Calu3 (cell line): ENCODE measurements around the gene TNFAIP8L3. TPM values are rescaled to one million over a fixed set of nuclear protein-coding genes. Genes with fewer than 3 reads are reported as not detected.
A peak's percentile ranks its signal among the peaks of the same experiment; 100 is the strongest.

Experiments
- BruUV-seq: library from RNA; stranded (reverse); fragments of 400-500 nt; replicated peaks from 2 replicates; lab custom pipeline; 2021; lab: Mats Ljungman, UMichigan
- CTCF ChIA-PET: fragments of 300-600 bp; sonication (Branson Sonifier 250); formaldehyde crosslinking; loops from one replicate; lab custom pipeline; 2022; ENCODE audit warnings: antibody characterized with exemption; lab: Charles Lee
- DNase-seq: peaks from one replicate; pipeline ENCODE4 v3.0.0; 2022
- H3K27ac Mint-ChIP-seq: one replicate; pipeline ENCODE4 v1.8.0; 2022; ENCODE audit warnings: mixed read lengths; ENCODE audit not compliant: unreplicated experiment
- H3K27me3 Mint-ChIP-seq: one replicate; pipeline ENCODE4 v1.8.0; 2022; ENCODE audit warnings: mixed read lengths; ENCODE audit not compliant: unreplicated experiment
- H3K36me3 Mint-ChIP-seq: one replicate; pipeline ENCODE4 v1.8.0; 2022; ENCODE audit warnings: mild to moderate bottlenecking, moderate library complexity, mixed read lengths; ENCODE audit not compliant: insufficient read depth, unreplicated experiment
- H3K4me1 Mint-ChIP-seq: one replicate; pipeline ENCODE4 v1.8.0; 2022; ENCODE audit warnings: mild to moderate bottlenecking, low read depth, mixed read lengths; ENCODE audit not compliant: unreplicated experiment
- H3K4me3 Mint-ChIP-seq: one replicate; pipeline ENCODE4 v1.8.0; 2022; ENCODE audit warnings: mild to moderate bottlenecking, low read depth, moderate library complexity, mixed read lengths; ENCODE audit not compliant: unreplicated experiment
- H3K9me3 Mint-ChIP-seq: one replicate; pipeline ENCODE4 v1.8.0; 2022; ENCODE audit warnings: low read depth, mixed read lengths; ENCODE audit not compliant: unreplicated experiment
- CTCF ChIP-seq: fragments of 200-600 bp; IDR thresholded peaks from one replicate; pipeline ENCODE4 v1.8.0; 2022; ENCODE audit warnings: antibody characterized with exemption; ENCODE audit not compliant: unreplicated experiment
- intact Hi-C: fragments of 100-400 bp; cut with micrococcal nuclease; formaldehyde crosslinking; loops from one replicate; pipeline ENCODE4 v1.10.0; 2022; ENCODE audit not compliant: unreplicated experiment
- total RNA-seq: library from RNA; stranded (reverse); gene quantifications from 2 replicates; pipeline ENCODE4 v1.2.3, GENCODE V29; 2022

TNFAIP8L3 gene
- total RNA-seq, 1 experiment from 2014 or later: not detected

GRCh38 chr15:51133140-51133765, 38.5 kb upstream of the TNFAIP8L3 start:
- CTCF ChIA-PET: interaction anchor here (0.9 to 1.3 kb wide), 5 partner anchors 12 to 248 kb away, joined by 3 to 6 read pairs (median 4); no protein-coding TSS in a partner anchor
- intact Hi-C loops: no loop called here
- Mint-ChIP-seq H3K9me3 (no peaks in the 10 kb centered on the region), H3K4me1 (peaks cover 6% of the 10 kb centered on the region), H3K27ac (no peak overlapping the region), H3K27me3 (peaks cover 41% of the 10 kb centered on the region), H3K4me3 (no peak overlapping the region), H3K36me3 (no peaks in the 10 kb centered on the region)
- DNase-seq: no peak
- no peak for TF ChIP-seq CTCF
- BruUV-seq: no TSS peak

DNA sequence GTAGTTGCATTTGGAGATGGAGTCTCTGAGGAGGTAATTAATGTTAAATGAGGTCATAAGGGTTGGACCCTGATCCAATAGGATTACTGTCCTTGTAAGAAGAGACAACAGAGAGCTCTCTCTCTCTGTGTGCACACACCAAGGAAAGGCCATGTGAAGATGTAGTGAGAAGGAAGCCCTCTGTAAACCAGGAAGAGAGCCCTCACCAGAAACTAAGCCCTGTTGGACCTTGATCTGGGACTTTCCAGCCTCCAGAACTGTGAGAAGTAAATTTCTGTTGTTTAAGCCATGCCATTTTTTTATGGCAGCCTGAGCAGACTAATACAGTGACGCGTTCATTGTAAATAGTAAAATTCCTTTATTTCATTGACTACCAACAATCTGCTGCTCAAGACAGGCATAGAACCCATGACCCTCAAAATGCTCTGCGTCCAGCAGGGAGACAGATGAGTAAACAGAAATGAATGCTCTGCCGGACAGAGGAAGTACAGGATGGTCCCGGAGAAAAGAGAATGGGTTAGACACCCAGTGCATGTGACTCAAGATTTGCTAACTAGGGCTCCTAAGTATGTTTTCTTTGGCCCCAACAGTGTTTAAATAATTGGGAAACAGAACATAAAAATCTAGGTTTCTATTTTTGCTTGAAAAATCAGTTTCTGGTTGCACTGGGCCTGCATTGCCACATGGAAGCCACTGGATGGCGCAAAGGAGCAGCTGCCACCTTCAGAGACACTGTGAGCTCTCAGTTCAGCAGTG, 37.9 kb upstream of the TNFAIP8L3 start:
- BruUV-seq: no TSS peak
- Mint-ChIP-seq H3K4me1 (peaks cover 6% of the 10 kb centered on the region), H3K9me3 (no peaks in the 10 kb centered on the region), H3K27me3 (peaks cover 47% of the 10 kb centered on the region), H3K27ac (no peak overlapping the region), H3K4me3 (no peak overlapping the region), H3K36me3 (no peaks in the 10 kb centered on the region)
- peak; percentile 68 for TF ChIP-seq CTCF
- peak; percentile 48 for DNase-seq
- CTCF ChIA-PET: interaction anchor here (0.9 to 1.3 kb wide), 5 partner anchors 11 to 249 kb away, joined by 3 to 6 read pairs (median 4); no protein-coding TSS in a partner anchor
- intact Hi-C loops: no loop called here

- Mint-ChIP-seq H3K27me3 (peaks cover 51% of the 10 kb centered on the region), H3K9me3 (no peaks in the 10 kb centered on the region), H3K36me3 (no peaks in the 10 kb centered on the region), H3K27ac (no peak overlapping the region), H3K4me1 (peaks cover 2% of the 10 kb centered on the region), H3K4me3 (no peak overlapping the region)
- intact Hi-C loops: no loop called here
- no peak for DNase-seq
- CTCF ChIA-PET: no interaction called here
- TF ChIP-seq CTCF: no peak
- BruUV-seq: no TSS peak
Observed at GRCh38 chr15:51131596-51132290, 37.0 kb upstream of the TNFAIP8L3 start.

- Mint-ChIP-seq H3K27me3 (peaks cover 48% of the 10 kb centered on the region), H3K4me1 (no peaks in the 10 kb centered on the region), H3K9me3 (no peaks in the 10 kb centered on the region), H3K4me3 (no peak overlapping the region), H3K27ac (no peak overlapping the region), H3K36me3 (no peaks in the 10 kb centered on the region)
- no peak for DNase-seq
- no TSS peak for BruUV-seq
- TF ChIP-seq CTCF: no peak
- CTCF ChIA-PET: no interaction called here
- intact Hi-C loops: no loop called here
Observed at GRCh38 chr15:51130344-51130743, 35.6 kb upstream of the TNFAIP8L3 start.
